ENCODE measurements around the gene GSTP1. TPM values are rescaled to one million over a fixed set of nuclear protein-coding genes. Genes with fewer than 3 reads are reported as not detected.

The GSTP1 gene
- total and polyA plus RNA-seq, 12 donors = 249 to 642 (median 332) TPM

- TF ChIP-seq, protein P1, sequence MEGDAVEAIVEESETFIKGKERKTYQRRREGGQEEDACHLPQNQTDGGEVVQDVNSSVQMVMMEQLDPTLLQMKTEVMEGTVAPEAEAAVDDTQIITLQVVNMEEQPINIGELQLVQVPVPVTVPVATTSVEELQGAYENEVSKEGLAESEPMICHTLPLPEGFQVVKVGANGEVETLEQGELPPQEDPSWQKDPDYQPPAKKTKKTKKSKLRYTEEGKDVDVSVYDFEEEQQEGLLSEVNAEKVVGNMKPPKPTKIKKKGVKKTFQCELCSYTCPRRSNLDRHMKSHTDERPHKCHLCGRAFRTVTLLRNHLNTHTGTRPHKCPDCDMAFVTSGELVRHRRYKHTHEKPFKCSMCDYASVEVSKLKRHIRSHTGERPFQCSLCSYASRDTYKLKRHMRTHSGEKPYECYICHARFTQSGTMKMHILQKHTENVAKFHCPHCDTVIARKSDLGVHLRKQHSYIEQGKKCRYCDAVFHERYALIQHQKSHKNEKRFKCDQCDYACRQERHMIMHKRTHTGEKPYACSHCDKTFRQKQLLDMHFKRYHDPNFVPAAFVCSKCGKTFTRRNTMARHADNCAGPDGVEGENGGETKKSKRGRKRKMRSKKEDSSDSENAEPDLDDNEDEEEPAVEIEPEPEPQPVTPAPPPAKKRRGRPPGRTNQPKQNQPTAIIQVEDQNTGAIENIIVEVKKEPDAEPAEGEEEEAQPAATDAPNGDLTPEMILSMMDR (IDR thresholded peaks at IDR 0.05) = no peak
- Histone ChIP-seq H3K4me1 (peaks cover 0 to 22% (median 17%) of the 10 kb centered on the region in 9 donors), H3K27ac (peak overlapping the region in 8 of 10 donors; percentile 30 to 74 (median 59)), H3K36me3 (no peaks in the 10 kb centered on the region), H3K9me3 (no peaks in the 10 kb centered on the region), H3K4me3 (no peak overlapping the region), H3K27me3 (no peaks in the 10 kb centered on the region)
- DNase-seq (no peak), ATAC-seq (no peak)
- WGBS, 2 donors = 88 to 95% methylated on average over 4 of the region's 4 CpGs
- intact Hi-C loops (cut with DNase I) = no loop called here
These were observed 19.4 kb upstream of the GSTP1 start for GRCh38 chr11:67564230-67564629.

GRCh38 chr11:67571443-67571842, 12.2 kb upstream of the GSTP1 start:
- TF ChIP-seq, protein P1 (IDR thresholded peaks at IDR 0.05) = no peak
- Histone ChIP-seq H3K9me3 (peaks cover 0 to 3% (median 0%) of the 10 kb centered on the region in 11 donors), H3K4me3 (no peak overlapping the region), H3K27ac (no peak overlapping the region), H3K27me3 (peaks cover 0 to 17% (median 0%) of the 10 kb centered on the region in 7 donors), H3K36me3 (no peaks in the 10 kb centered on the region), H3K4me1 (no peaks in the 10 kb centered on the region)
- DNase-seq (no peak), ATAC-seq (no peak)
- WGBS, 2 donors = 50 to 55% methylated on average over 6 of the region's 6 CpGs
- intact Hi-C loops (cut with DNase I) = loop anchor here in 5 of 10 donors (5.0 to 10.0 kb wide), 4 partner anchors 36 to 91 kb away; partner anchors contain the start of genes ACY3 (in 2 of the 5) and NDUFV1 (in 1 of the 5)

DNA sequence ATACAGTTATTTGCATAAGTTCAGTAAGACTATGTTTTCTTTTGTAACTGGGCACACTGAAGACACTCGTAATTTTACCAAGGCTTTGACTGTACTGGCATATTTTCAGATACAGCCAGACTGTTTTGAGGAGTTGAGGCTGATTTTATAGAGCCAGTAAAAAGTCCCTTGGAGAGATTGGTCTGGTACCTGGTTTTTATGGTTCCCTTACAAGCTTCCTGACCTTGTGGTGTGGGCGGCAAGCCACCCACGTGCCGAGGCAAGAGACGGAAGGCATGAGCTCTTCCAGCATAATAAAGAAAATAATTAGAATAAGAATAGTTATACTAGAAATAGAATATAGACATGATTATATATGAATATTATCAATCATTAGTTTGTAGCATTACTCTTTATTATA, 11.3 kb upstream of the GSTP1 start:
- no peaks in the 10 kb centered on the region for H3K4me1 ChIP-seq
- WGBS, 2 donors = 26 to 28% methylated on average over 5 of the region's 5 CpGs
- H3K27ac ChIP-seq = no peak overlapping the region
- DNase-seq = no peak
- no peaks in the 10 kb centered on the region for H3K36me3 ChIP-seq
- peaks cover 0 to 20% (median 2%) of the 10 kb centered on the region in 7 donors for H3K27me3 ChIP-seq
- no peak for ATAC-seq
- intact Hi-C loops (cut with DNase I) = loop anchor here in 5 of 10 donors (5.0 to 10.0 kb wide), 4 partner anchors 35 to 90 kb away; partner anchors contain the start of genes ACY3 (in 2 of the 5) and NDUFV1 (in 1 of the 5)
- peaks cover 0 to 3% (median 0%) of the 10 kb centered on the region in 11 donors for H3K9me3 ChIP-seq
- TF ChIP-seq, protein P1 (IDR thresholded peaks at IDR 0.05) = no peak
- no peak overlapping the region for H3K4me3 ChIP-seq

GRCh38 chr11:67572747-67573419, 10.7 kb upstream of the GSTP1 start:
- Histone ChIP-seq H3K27ac (no peak overlapping the region), H3K4me1 (no peaks in the 10 kb centered on the region), H3K9me3 (peaks cover 0 to 3% (median 0%) of the 10 kb centered on the region in 11 donors), H3K27me3 (peaks cover 0 to 24% (median 7%) of the 10 kb centered on the region in 7 donors), H3K4me3 (no peak overlapping the region), H3K36me3 (no peaks in the 10 kb centered on the region)
- intact Hi-C loops (cut with DNase I) = loop anchor here in 5 of 10 donors (5.0 to 10.0 kb wide), 4 partner anchors 34 to 89 kb away; partner anchors contain the start of genes ACY3 (in 2 of the 5) and NDUFV1 (in 1 of the 5)
- ATAC-seq (peak in 2 of 8 donors; percentile 33 to 52), DNase-seq (peak; percentile 34)
- TF ChIP-seq, protein P1 (IDR thresholded peaks at IDR 0.05) = peak; percentile 47 to 86 (median 76)
- WGBS, 2 donors = 59 to 61% methylated on average over 21 of the region's 21 CpGs

Data from heart right ventricle (tissue), 16 donors.